ENCODE measurements around the gene STAC2.
A peak's percentile ranks its signal among the peaks of the same experiment; 100 is the strongest.

The STAC2 gene

DNA sequence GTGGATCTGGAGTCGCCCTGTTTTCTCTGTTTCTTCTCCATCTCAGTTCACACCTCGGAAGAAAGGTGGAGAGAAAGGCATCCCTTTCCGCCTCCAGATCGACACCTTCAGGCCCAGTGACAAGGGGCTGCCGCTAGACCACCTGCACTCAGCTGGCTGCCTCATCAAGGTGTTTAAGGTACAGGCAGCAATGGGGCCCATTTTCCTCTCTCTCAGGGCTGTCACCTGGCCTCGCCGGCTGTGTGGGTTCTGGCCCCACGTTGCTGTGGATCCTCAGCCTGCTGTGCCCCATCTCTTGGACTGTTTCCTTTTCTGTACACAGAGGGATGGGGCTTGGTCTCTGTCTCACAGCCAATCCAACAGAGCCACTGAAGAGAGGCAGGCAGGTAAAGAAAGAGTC lies 17.4 kb upstream of the STAC2 start:
- H3K27ac ChIP-seq (ENCODE audit: low read length) = no peak overlapping the region
- no peaks in the 10 kb centered on the region for H3K27me3 ChIP-seq (ENCODE audit: control insufficient read depth, insufficient read depth, low read length)
- H3K9ac ChIP-seq (ENCODE audit: low read length) = no peak overlapping the region

DNA sequence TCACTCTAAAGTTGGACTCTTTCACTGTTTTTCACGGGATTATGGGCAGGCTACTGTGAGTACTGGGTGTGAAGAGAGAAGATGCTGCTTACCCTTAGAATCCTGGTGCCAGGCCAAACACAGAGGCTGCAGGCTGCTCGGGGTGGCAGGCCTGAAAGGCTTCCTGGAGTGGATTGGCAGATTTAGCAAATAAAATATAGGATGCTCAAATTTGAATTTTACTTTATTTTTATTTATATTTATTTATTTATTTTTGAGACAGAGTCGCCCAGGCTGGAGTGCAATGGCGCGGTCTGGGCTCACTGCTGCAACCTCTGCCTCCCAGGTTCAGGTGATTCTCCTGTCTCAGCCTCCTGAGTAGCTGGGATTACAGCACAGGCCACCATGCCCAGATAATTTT lies 14.9 kb upstream of the STAC2 start:
- no peaks in the 10 kb centered on the region for H3K36me3 ChIP-seq (ENCODE audit: control insufficient read depth, low read depth, low read length)
- H3K4me1 ChIP-seq (ENCODE audit: control insufficient read depth, low read depth, low read length) = peaks cover 4% of the 10 kb centered on the region
- H3K4me3 ChIP-seq (ENCODE audit: low read length) = no peak overlapping the region
- no peaks in the 10 kb centered on the region for H3K9me3 ChIP-seq (ENCODE audit: control insufficient read depth, low read depth, low read length)
- H3K27ac ChIP-seq (ENCODE audit: low read length) = no peak overlapping the region
- no peaks in the 10 kb centered on the region for H3K27me3 ChIP-seq (ENCODE audit: control insufficient read depth, insufficient read depth, low read length)
- H3K9ac ChIP-seq (ENCODE audit: low read length) = no peak overlapping the region

More for the DNA sequence above, 17.4 kb upstream of the STAC2 start:
- Histone ChIP-seq H3K4me1 (ENCODE audit: control insufficient read depth, low read depth, low read length) (peaks cover 4% of the 10 kb centered on the region), H3K9me3 (ENCODE audit: control insufficient read depth, low read depth, low read length) (no peaks in the 10 kb centered on the region), H3K4me3 (ENCODE audit: low read length) (no peak overlapping the region), H3K36me3 (ENCODE audit: control insufficient read depth, low read depth, low read length) (no peaks in the 10 kb centered on the region)

DNA sequence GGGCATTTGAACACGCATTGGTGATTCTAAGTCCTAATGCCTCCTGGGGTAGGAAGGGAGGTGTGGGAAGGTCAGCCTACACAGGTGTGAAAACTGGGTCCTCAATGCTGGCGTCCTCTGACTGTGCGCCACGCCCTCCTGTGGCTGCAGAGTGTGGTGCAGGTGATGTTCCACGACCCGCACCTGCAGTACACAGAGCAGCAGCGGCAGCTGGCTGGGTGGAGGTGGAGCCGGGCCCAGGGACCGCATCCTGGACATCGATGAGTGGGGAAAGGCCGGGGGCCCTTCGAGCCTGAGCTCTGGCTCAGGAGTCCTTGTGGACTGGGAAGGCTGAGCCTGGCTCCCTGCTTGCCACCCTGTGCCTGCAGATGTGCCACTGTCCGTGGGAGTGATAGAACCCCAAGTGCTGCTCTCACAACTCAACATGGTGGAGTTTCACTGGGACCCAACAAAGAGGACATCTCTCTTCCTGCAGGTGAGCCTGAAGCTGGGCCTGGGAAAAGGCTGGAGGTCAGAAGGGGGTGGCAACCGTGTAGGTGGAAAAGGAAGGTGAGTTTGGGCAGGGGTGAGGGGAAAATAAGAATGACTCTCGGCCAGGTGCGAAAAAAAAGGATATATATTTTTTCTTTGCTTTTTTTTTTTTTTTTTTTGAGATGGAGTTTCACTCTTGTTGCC lies 14.0 kb upstream of the STAC2 start:
- Histone ChIP-seq H3K27ac (ENCODE audit: low read length) (no peak overlapping the region), H3K4me3 (ENCODE audit: low read length) (no peak overlapping the region), H3K9ac (ENCODE audit: low read length) (no peak overlapping the region), H3K9me3 (ENCODE audit: control insufficient read depth, low read depth, low read length) (no peaks in the 10 kb centered on the region), H3K4me1 (ENCODE audit: control insufficient read depth, low read depth, low read length) (peaks cover 4% of the 10 kb centered on the region), H3K27me3 (ENCODE audit: control insufficient read depth, insufficient read depth, low read length) (no peaks in the 10 kb centered on the region), H3K36me3 (ENCODE audit: control insufficient read depth, low read depth, low read length) (no peaks in the 10 kb centered on the region)

DNA sequence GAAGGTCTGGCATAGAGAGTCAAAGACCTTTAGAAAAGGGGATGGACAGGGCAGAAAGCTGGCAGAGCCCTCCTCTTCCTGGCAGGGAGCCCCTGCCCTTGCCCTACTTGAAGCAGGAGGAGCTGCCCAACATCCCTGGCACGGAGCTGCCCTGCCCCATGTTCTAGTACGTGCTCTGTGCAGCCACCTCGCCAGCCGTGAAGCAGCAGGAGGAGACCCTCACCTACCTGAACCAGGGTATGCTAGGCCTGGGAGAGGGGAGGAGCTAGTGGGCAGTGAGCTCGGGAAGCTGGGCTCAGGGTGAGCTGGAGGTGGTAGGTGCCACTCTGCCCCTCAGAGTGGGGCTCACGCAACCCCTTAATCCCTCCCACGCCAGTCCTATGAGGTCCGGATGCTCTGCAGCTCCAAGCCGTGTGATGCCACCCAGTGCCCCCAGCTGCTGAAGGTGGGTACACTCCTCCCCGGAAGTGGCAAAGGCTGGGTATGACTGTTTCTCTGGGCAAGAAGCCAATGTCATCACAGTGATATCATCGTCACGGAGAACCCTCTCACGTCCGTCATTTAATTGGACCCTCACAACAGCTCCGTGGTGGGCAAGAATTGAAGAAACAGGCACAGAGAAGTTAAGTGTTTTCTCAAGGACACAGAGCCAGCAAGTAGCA lies 12.7 kb upstream of the STAC2 start:
- H3K27ac ChIP-seq (ENCODE audit: low read length) = no peak overlapping the region
- H3K4me3 ChIP-seq (ENCODE audit: low read length) = no peak overlapping the region
- H3K4me1 ChIP-seq (ENCODE audit: control insufficient read depth, low read depth, low read length) = no peaks in the 10 kb centered on the region

DNA sequence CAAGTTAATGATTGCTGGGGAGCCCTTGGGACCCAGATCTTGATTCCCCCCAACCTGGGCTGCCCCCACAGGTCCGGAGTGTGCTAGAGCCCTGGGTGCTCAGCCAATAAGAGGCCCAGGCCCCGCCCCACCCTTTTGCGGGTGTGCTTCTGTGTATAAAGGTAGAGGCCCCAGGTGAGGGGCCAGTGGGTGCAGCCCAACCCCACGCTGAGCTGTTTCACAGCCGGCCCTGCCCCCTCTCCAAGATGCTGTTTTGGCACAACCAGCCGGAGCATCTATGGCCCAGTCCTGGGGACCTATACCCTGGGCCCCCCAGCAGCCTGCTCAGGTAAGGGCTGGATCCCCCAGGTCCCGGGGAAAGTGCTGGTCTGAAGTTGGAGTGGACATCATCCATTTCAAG lies 11.8 kb upstream of the STAC2 start:
- Histone ChIP-seq H3K9me3 (ENCODE audit: control insufficient read depth, low read depth, low read length) (no peaks in the 10 kb centered on the region), H3K36me3 (ENCODE audit: control insufficient read depth, low read depth, low read length) (no peaks in the 10 kb centered on the region), H3K4me3 (ENCODE audit: low read length) (no peak overlapping the region), H3K27me3 (ENCODE audit: control insufficient read depth, insufficient read depth, low read length) (no peaks in the 10 kb centered on the region), H3K27ac (ENCODE audit: low read length) (no peak overlapping the region), H3K9ac (ENCODE audit: low read length) (no peak overlapping the region), H3K4me1 (ENCODE audit: control insufficient read depth, low read depth, low read length) (no peaks in the 10 kb centered on the region)

More for the DNA sequence above, 12.7 kb upstream of the STAC2 start:
- no peak overlapping the region for H3K9ac ChIP-seq (ENCODE audit: low read length)
- H3K36me3 ChIP-seq (ENCODE audit: control insufficient read depth, low read depth, low read length) = no peaks in the 10 kb centered on the region
- no peaks in the 10 kb centered on the region for H3K27me3 ChIP-seq (ENCODE audit: control insufficient read depth, insufficient read depth, low read length)
- H3K9me3 ChIP-seq (ENCODE audit: control insufficient read depth, low read depth, low read length) = no peaks in the 10 kb centered on the region

GRCh38 chr17:39236981-39237441 lies 11.3 kb upstream of the STAC2 start:
- no peaks in the 10 kb centered on the region for H3K4me1 ChIP-seq (ENCODE audit: control insufficient read depth, low read depth, low read length)
- no peak overlapping the region for H3K9ac ChIP-seq (ENCODE audit: low read length)
- no peak overlapping the region for H3K27ac ChIP-seq (ENCODE audit: low read length)

DNA sequence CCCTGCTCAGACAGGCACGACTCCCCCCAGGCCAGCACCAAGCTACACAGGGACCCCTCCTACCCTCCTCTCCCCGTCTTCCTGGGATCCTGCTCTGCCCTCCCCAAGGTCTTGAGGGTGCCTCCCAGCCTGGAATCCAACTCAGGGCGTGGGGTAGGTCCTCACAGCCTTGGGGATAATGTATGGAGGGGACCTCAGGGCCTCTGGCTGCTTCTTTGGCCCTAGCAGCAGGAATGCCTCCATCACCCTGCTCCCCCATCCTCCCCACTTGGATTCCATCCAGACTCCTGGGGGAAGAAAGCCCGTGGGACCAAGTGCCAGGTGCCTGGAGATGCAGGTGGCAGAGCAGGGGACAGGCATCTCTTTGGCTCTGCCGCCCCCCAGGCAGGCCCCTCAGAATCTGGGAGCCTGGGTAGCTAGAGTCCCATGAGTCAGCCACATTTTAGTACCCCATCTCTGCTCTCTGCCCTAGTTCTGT lies 10.7 kb upstream of the STAC2 start:
- Histone ChIP-seq H3K4me1 (ENCODE audit: control insufficient read depth, low read depth, low read length) (peaks cover 5% of the 10 kb centered on the region), H3K9me3 (ENCODE audit: control insufficient read depth, low read depth, low read length) (no peaks in the 10 kb centered on the region), H3K27me3 (ENCODE audit: control insufficient read depth, insufficient read depth, low read length) (no peaks in the 10 kb centered on the region), H3K27ac (ENCODE audit: low read length) (no peak overlapping the region), H3K36me3 (ENCODE audit: control insufficient read depth, low read depth, low read length) (no peaks in the 10 kb centered on the region), H3K4me3 (ENCODE audit: low read length) (no peak overlapping the region), H3K9ac (ENCODE audit: low read length) (no peak overlapping the region)

More at GRCh38 chr17:39236981-39237441, 11.3 kb upstream of the STAC2 start:
- H3K9me3 ChIP-seq (ENCODE audit: control insufficient read depth, low read depth, low read length) = no peaks in the 10 kb centered on the region
- no peaks in the 10 kb centered on the region for H3K27me3 ChIP-seq (ENCODE audit: control insufficient read depth, insufficient read depth, low read length)
- no peaks in the 10 kb centered on the region for H3K36me3 ChIP-seq (ENCODE audit: control insufficient read depth, low read depth, low read length)
- H3K4me3 ChIP-seq (ENCODE audit: low read length) = no peak overlapping the region

DNA sequence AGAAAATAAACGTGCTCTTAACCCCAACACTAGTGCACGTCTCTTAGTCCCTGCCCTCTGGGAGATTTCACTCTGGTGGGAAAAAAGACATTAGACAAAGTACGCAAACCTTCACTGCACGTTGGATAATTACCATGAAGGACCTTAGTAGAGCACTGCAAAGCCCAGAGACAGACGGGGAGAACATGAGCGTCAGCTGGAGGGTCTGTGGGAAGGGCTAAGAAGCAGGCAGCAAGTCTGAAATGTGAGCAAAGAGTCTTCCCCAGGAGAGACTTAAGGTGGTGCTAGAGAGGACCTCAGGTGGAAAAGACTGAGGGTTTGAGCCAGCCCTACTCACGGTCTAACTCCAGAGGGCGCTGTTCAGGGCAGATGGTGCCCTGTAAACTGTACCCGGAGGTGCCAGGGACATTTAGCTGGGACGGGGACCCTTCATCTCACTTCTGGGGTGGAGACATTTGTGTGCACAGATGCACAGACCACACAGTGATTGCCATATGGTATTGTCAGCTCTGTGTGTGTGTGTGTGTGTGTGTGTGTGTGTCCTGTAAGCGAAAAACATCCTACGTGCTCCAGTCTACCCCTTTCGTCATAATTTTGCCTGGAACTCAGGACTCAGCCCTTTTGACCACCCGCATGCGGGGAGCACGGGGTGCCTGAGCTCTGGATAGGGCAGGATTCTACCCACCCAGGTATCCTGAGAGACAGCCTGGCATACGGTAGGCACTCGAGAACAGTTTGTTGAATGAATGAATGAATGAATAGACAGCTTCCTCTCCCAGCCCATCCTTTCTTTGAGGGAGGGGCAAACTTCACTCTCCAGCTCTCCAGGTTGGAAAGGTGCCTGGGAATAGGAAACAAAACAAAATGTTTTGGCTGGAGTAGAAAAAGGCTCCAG lies 10.1 kb upstream of the STAC2 start:
- Histone ChIP-seq H3K4me3 (ENCODE audit: low read length) (no peak overlapping the region), H3K36me3 (ENCODE audit: control insufficient read depth, low read depth, low read length) (no peaks in the 10 kb centered on the region), H3K9me3 (ENCODE audit: control insufficient read depth, low read depth, low read length) (no peaks in the 10 kb centered on the region), H3K4me1 (ENCODE audit: control insufficient read depth, low read depth, low read length) (peaks cover 8% of the 10 kb centered on the region), H3K27ac (ENCODE audit: low read length) (no peak overlapping the region), H3K9ac (ENCODE audit: low read length) (no peak overlapping the region), H3K27me3 (ENCODE audit: control insufficient read depth, insufficient read depth, low read length) (no peaks in the 10 kb centered on the region)

- Histone ChIP-seq H3K9ac (ENCODE audit: low read length) (no peak overlapping the region), H3K27ac (ENCODE audit: low read length) (no peak overlapping the region), H3K9me3 (ENCODE audit: control insufficient read depth, low read depth, low read length) (no peaks in the 10 kb centered on the region), H3K36me3 (ENCODE audit: control insufficient read depth, low read depth, low read length) (no peaks in the 10 kb centered on the region), H3K4me1 (ENCODE audit: control insufficient read depth, low read depth, low read length) (peaks cover 8% of the 10 kb centered on the region), H3K27me3 (ENCODE audit: control insufficient read depth, insufficient read depth, low read length) (no peaks in the 10 kb centered on the region), H3K4me3 (ENCODE audit: low read length) (peak overlapping the region; percentile 39)
These were observed 6.1 kb upstream of the STAC2 start for GRCh38 chr17:39231591-39232551.

DNA sequence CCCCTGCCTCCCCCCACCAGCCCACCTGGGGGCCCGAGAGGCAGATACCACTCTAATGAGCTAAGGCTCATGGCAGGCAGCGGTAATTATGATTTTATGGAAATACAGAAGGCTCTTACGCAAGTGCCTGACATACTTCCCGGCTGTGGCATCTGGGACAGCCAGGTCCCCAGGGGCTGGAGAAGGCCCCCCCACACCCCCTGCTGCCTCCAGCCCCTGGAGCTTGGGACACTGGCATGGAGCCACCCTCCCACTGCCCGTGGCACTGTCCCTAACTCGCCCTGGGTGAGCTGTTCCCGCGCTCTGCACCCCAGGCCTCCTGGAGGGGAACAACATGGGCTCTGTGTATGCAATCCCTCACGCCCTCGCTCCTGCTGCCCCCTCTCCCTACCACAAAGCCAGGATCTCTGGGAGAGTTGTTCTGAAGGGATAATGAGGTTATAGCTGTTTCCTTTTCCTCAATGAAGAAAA lies 5.4 kb upstream of the STAC2 start:
- no peak overlapping the region for H3K9ac ChIP-seq (ENCODE audit: low read length)
- H3K9me3 ChIP-seq (ENCODE audit: control insufficient read depth, low read depth, low read length) = no peaks in the 10 kb centered on the region
- peaks cover 10% of the 10 kb centered on the region for H3K4me1 ChIP-seq (ENCODE audit: control insufficient read depth, low read depth, low read length)
- peaks cover 6% of the 10 kb centered on the region for H3K27me3 ChIP-seq (ENCODE audit: control insufficient read depth, insufficient read depth, low read length)
- H3K36me3 ChIP-seq (ENCODE audit: control insufficient read depth, low read depth, low read length) = no peaks in the 10 kb centered on the region
- no peak overlapping the region for H3K4me3 ChIP-seq (ENCODE audit: low read length)
- no peak overlapping the region for H3K27ac ChIP-seq (ENCODE audit: low read length)
